ENCODE results near the gene CABLES1. TPM values are rescaled to one million over a fixed set of nuclear protein-coding genes. Genes with fewer than 3 reads are reported as not detected.

The CABLES1 gene
- polyA plus RNA-seq, 2 of the 4 experiments (the other 2 are of a cell fraction), result 4.5 to 8.6 TPM

GRCh38 chr18:23235336-23235735 lies 100.1 kb downstream of the CABLES1 start:
- WGBS (ENCODE audit: missing lambda C conversion rate), result 93% methylated on average over 5 of the region's 5 CpGs
- ChIA-PET POLR2A (no interaction called here), CTCF (interaction anchor here (1.5 kb wide), 1 partner anchor 158 kb away, joined by 3 read pairs; no protein-coding TSS in a partner anchor)
- Histone ChIP-seq H3K27ac (no peak overlapping the region), H3K4me2 (no peak overlapping the region), H3K4me3 (no peak overlapping the region), H3K4me1 (no peaks in the 10 kb centered on the region), H3K9me3 (no peaks in the 10 kb centered on the region)
- ATAC-seq (no peak), FAIRE-seq (no peak), DNase-seq (ENCODE audit: low read depth in 1 of 2, low spot score in 1 of 2) (no peak)
- TF ChIP-seq ELK1 (IDR thresholded peaks at IDR 0.05; ENCODE audit: low read depth, low read length), result no peak
- TF ChIP-seq CEBPB (IDR thresholded peaks at IDR 0.05), result no peak
- TF ChIP-seq FOSL2 (IDR thresholded peaks at IDR 0.05), result no peak
- TF ChIP-seq FOSL2 (CRISPR knock-in tag; IDR thresholded peaks at IDR 0.05), result no peak

GRCh38 chr18:23235860-23236259 lies 100.6 kb downstream of the CABLES1 start:
- Histone ChIP-seq H3K27ac (no peak overlapping the region), H3K4me2 (no peak overlapping the region), H3K4me3 (no peak overlapping the region), H3K4me1 (no peaks in the 10 kb centered on the region), H3K9me3 (no peaks in the 10 kb centered on the region)
- ChIA-PET CTCF (interaction anchor here (1.5 kb wide), 1 partner anchor 159 kb away, joined by 3 read pairs; no protein-coding TSS in a partner anchor), POLR2A (no interaction called here)
- WGBS (ENCODE audit: missing lambda C conversion rate), result 94% methylated on average over 7 of the region's 11 CpGs
- ATAC-seq (no peak), FAIRE-seq (no peak), DNase-seq (ENCODE audit: low read depth in 1 of 2, low spot score in 1 of 2) (no peak)
- TF ChIP-seq HOXB13 (CRISPR knock-in tag; IDR thresholded peaks at IDR 0.05; ENCODE audit: low read depth) (no peak), ELK1 (IDR thresholded peaks at IDR 0.05; ENCODE audit: low read depth, low read length) (no peak), MAX (IDR thresholded peaks at IDR 0.05) (no peak), NR3C1 (IDR thresholded peaks at IDR 0.05) (no peak), CBX2 (IDR thresholded peaks at IDR 0.05; ENCODE audit: borderline replicate concordance, low read depth) (no peak), HOXA7 (CRISPR knock-in tag; IDR thresholded peaks at IDR 0.05) (no peak), RNF2 (IDR thresholded peaks at IDR 0.05; ENCODE audit: borderline replicate concordance, low read depth) (no peak), CTCF (IDR thresholded peaks at IDR 0.05) (no peak), POLR2A (IDR thresholded peaks at IDR 0.05; ENCODE audit: low read length) (no peak), TFCP2L1 (CRISPR knock-in tag; IDR thresholded peaks at IDR 0.05) (no peak), EHMT2 (IDR thresholded peaks at IDR 0.05; ENCODE audit: low read depth) (no peak), KDM5A (IDR thresholded peaks at IDR 0.05) (no peak), JUN (IDR thresholded peaks at IDR 0.05) (no peak), MAFK (IDR thresholded peaks at IDR 0.05; ENCODE audit: partially characterized antibody) (no peak), HES2 (IDR thresholded peaks at IDR 0.05) (no peak), MYC (IDR thresholded peaks at IDR 0.05; ENCODE audit: borderline replicate concordance, low read length) (no peak), BCL3 (IDR thresholded peaks at IDR 0.05) (no peak)
- TF ChIP-seq, protein P1, sequence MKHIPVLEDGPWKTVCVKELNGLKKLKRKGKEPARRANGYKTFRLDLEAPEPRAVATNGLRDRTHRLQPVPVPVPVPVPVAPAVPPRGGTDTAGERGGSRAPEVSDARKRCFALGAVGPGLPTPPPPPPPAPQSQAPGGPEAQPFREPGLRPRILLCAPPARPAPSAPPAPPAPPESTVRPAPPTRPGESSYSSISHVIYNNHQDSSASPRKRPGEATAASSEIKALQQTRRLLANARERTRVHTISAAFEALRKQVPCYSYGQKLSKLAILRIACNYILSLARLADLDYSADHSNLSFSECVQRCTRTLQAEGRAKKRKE (CRISPR knock-in tag; IDR thresholded peaks at IDR 0.05; ENCODE audit: low read depth), result no peak
